Esophagus muscularis mucosa (tissue), 3 donors: ENCODE results near the gene FBXO10.

Experiments
- CTCF ChIP-seq, 3 experiments: fragments of 200-600 bp in 2 of 3; fragments of 450-650 bp in 1 of 3; sonication (generic) in 2 of 3; IDR thresholded peaks; one replicate each; pipeline ENCODE4 v1.5.1; 2017 to 2019; ENCODE audit warnings: antibody characterized with exemption in 3 of 3, mild to moderate bottlenecking in 2 of 3, moderate library complexity in 1 of 3
- EP300 ChIP-seq: sonication (generic); formaldehyde crosslinking; IDR thresholded peaks from one replicate; pipeline ENCODE4 v1.6.1; 2017; ENCODE audit warnings: antibody characterized with exemption

GRCh38 chr9:37625036-37625757 is 49.0 kb upstream of the FBXO10 start:
- TF ChIP-seq CTCF (IDR thresholded peaks at IDR 0.05) (no peak), EP300 (no peak)
